ENCODE data around the gene SCYGR2. TPM values are rescaled to one million over a fixed set of nuclear protein-coding genes. Genes with fewer than 3 reads are reported as not detected.
"Not testable (repeated sequence)": the region's sequence is repeated elsewhere in the genome, so short reads cannot be mapped to it uniquely, and the experiment has no call there.

The SCYGR2 gene, protein sequence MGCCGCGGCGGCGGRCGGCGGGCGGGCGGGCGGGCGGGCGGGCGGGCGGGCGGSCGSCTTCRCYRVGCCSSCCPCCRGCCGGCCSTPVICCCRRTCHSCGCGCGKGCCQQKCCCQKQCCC
- total RNA-seq (2014; rRNA removed; shearing (Covaris generic)), result not detected in 2 replicates

GRCh38 chr2:227598835-227599503, at the start of gene SCYGR2:
SCYGR2 (plus strand) TSS chr2:227598893; CDS start chr2:227598893, 0 bp downstream.
- in situ Hi-C loops (cut with HindIII; ENCODE audit: low sequenced_read_pairs); DNase-seq (ENCODE audit: low spot score): not testable (repeated sequence)

DNA sequence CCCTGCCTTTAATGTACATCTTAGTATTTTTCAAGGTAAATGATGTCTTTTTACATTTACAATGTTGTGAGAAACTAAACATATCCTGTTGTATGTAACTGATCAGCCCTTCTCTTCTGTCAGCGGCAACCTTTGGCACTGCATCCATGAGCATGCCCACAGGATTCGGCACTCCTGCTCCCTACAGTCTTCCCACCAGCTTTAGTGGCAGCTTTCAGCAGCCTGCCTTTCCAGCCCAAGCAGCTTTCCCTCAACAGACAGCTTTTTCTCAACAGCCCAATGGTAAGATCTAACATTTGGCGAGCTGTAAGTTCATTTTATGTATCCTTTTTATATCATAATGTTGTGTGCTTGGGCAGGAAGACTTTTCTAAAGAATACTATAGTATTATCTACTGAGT, 46.9 kb upstream of the SCYGR2 start:
- no peak for DNase-seq (ENCODE audit: low spot score)
- in situ Hi-C loops (cut with HindIII; ENCODE audit: low sequenced_read_pairs), result no loop called here

DNA sequence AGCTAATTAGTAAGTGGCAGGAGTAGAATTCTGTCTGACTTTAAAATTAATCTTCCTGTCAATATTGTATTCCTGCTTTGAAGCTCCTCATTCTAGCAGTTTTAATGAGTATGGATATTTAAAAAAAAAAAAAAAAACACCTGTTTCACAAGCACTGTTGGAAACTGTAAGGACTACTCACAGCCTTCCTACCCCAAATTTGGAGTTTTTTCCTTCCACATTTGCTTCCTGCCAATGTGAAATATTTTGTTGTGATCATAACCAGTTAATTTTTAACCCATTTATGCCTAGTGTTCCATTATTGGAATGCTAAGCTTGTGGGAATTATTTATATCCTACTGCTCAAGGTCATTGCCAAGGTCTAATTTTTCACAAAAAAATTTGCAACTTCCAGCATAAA, 36.1 kb upstream of the SCYGR2 start:
- in situ Hi-C loops (cut with HindIII; ENCODE audit: low sequenced_read_pairs), result no loop called here
- no peak for DNase-seq (ENCODE audit: low spot score)

DNA sequence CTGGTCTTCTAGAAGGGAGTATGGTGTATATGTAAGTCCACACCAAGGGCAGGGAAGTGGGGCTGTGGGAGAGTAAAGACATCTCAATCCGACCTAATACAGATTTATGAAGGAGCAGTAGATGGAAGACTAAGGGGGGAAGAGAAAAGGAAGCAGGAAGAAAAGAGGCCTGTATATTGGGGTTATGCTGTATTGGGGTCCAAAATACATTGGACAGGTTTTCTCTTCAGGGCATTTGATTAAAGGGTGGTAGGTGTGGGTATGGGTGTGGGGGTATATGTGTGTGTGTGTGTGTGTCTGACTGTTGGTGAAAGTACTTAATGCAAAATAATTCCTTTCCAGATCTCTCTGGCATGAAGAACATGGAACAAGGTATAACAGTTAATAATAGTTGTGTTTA, 33.6 kb upstream of the SCYGR2 start:
- in situ Hi-C loops (cut with HindIII; ENCODE audit: low sequenced_read_pairs), result no loop called here
- no peak for DNase-seq (ENCODE audit: low spot score)

DNA sequence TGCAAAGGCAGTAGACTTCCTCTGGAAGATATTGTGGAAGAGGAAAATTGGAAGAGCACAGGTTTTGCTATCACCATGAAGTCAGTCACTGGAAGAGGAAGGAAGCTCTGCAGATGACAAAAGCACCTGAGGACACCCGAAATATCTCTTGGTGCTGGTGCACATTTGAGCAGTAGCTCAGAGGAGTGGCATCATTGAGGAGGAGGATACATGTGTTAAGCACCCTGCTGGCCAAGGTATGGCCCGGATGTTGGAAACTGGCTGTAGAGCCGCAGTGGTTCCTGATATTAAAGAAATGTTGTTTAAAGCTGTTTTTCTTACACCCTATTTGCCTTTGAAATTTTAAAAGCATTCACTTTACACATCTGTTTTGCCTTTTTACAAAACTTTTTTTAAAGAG, 32.7 kb upstream of the SCYGR2 start:
- in situ Hi-C loops (cut with HindIII; ENCODE audit: low sequenced_read_pairs), result no loop called here
- DNase-seq (ENCODE audit: low spot score), result no peak

DNA sequence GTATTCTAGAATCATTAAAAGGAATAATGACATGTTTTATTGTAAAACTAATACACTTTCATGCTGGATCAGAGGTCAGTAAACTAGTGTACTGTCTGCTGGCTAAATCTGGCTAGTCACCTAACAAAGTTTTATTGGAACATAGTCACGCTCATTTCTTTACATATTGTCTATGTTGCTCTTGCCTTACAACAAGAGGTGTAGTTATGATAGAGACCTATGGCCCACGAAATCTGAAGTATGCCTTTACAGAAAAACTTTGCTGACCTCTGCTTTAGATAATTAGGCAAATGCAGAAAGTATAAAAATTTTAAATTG, 29.9 kb upstream of the SCYGR2 start:
- in situ Hi-C loops (cut with HindIII; ENCODE audit: low sequenced_read_pairs), result no loop called here
- DNase-seq (ENCODE audit: low spot score), result no peak

DNA sequence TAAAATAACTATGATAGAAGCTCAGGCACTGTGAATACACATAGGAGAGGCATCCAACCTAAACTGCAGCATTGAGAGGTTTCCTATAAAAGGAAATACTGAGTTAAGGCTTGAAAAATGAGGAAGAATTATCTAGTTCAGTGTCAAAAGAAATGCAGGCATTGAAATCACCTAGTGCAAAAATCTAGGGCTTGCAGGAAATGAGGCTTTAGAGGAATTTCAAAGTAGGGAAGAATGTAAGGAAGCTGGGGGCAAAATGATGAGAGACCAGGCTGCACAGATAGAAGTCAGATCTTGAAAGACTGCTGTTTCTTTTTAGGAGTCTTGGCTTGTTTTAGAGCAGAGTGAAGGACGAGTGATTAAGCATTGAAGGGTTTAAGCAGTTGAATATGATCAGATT, 28.1 kb upstream of the SCYGR2 start:
- no peak for DNase-seq (ENCODE audit: low spot score)
- in situ Hi-C loops (cut with HindIII; ENCODE audit: low sequenced_read_pairs), result no loop called here

DNA sequence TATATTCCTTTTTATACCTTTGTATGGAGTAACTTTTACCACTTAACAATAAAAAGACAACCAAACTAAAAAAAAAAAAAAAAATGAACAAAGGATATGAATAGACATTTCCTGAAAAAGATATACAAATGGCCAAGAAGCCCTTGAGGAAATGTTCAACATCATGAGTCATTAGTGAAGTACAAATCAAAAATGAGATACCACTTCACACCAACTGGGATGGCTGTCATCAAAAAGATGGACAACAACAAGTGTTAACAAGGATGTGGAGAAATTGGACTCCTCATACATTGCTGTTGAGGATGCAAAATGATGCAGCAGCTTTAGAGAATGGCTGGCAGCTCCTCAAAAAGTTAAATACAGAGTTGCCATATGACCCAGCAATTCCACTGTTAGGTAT, 22.6 kb upstream of the SCYGR2 start:
- no peak for DNase-seq (ENCODE audit: low spot score)
- in situ Hi-C loops (cut with HindIII; ENCODE audit: low sequenced_read_pairs), result no loop called here

DNA sequence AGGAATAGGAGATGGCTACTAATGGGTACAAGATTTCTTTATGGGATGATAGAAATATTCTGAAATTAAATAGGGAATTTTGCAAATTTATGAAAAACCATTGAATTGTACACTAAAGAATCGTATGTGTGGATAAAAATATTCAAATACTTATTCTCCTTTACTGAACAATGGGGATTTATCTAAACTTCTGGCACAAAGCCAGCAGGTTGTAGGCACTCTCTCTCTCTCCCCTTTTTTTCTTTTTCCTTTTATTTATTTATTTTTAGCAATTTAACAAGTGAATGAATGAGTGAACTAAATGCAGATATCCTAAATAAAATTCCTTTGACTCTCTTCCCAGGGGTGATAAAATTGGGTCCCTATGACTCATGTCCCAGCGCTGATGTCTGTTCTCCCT, 21.9 kb upstream of the SCYGR2 start:
- in situ Hi-C loops (cut with HindIII; ENCODE audit: low sequenced_read_pairs), result no loop called here
- DNase-seq (ENCODE audit: low spot score), result no peak

GRCh38 chr2:227577555-227577954, 21.1 kb upstream of the SCYGR2 start:
- no peak for DNase-seq (ENCODE audit: low spot score)
- in situ Hi-C loops (cut with HindIII; ENCODE audit: low sequenced_read_pairs), result no loop called here

DNA sequence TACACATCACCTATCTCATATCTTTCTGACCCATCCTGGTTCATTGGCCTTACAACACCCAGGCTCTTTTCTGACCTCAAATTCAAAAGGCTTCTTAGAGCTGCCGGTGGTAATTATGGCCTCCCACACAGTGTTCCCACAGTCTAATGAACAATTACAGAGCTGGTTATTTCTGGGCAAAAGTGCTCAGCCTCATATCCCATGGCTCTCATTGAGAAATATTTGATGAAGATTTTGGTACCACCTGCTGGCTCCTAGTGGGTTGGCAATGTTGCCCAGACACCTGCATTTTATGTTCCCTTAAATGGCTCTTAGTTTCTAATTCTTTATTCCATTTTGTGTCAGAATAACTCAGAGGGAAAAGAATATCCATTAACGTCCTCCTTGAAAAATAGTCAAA, 20.1 kb upstream of the SCYGR2 start:
- DNase-seq (ENCODE audit: low spot score), result no peak
- in situ Hi-C loops (cut with HindIII; ENCODE audit: low sequenced_read_pairs), result no loop called here

GRCh38 chr2:227579791-227580190, 18.9 kb upstream of the SCYGR2 start:
- DNase-seq (ENCODE audit: low spot score), result no peak
- in situ Hi-C loops (cut with HindIII; ENCODE audit: low sequenced_read_pairs), result no loop called here

- in situ Hi-C loops (cut with HindIII; ENCODE audit: low sequenced_read_pairs), result no loop called here
- no peak for DNase-seq (ENCODE audit: low spot score)
Measured at GRCh38 chr2:227582369-227582768, 16.3 kb upstream of the SCYGR2 start.

DNA sequence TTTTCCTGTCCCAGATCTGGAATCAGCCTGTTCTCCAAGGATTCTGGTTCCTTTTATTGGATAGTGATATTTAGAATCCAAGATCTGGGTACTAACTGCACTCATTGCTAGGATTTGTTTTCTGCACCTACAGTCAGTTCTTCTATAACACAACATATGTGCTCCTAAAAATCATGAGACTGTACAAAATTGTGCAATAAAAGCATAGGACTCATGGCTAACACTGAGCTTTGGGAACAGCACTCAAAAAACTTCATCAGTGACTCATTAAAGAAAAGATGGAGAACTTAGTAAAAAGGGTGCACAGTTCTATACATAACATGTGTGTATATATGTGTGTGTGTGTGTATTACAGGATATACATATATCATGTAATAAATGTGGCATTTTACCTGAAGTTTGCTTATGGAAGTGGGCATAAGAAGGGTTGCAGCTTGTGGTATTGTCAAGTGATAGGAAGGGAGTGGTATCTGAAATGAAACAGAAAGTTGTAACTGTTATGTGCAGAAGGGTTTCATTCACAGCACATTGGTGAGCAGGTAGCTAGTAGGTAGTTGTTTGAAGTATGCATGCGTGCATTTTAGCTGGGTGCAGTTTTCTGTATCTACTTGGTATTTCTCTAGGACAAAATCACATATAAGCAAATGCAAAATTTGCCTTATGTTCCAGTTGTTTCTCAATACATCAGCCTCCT, 5.9 kb upstream of the SCYGR2 start:
- DNase-seq (ENCODE audit: low spot score), result no peak
- in situ Hi-C loops (cut with HindIII; ENCODE audit: low sequenced_read_pairs), result no loop called here

DNA sequence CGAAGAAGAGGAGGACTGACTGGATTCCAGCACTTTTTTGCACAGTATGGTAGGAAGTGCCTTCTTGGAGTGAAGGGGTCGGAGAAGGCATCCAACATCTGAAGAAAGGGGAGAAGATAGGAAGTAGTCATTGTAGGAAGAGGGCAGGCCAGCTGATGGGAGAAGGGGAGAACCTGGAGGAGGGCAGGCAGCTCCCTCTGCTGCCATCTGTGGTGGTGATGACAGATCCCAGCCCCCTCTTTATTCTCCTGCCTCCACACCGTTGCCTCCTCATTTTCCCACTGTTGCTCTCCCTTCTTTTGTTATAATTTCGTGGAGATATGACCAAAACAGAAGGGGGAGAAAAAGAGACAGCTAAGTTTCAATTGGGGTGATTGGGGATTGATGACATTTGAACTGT, 2.9 kb upstream of the SCYGR2 start:
- DNase-seq (ENCODE audit: low spot score), result no peak
- in situ Hi-C loops (cut with HindIII; ENCODE audit: low sequenced_read_pairs), result no loop called here

DNA sequence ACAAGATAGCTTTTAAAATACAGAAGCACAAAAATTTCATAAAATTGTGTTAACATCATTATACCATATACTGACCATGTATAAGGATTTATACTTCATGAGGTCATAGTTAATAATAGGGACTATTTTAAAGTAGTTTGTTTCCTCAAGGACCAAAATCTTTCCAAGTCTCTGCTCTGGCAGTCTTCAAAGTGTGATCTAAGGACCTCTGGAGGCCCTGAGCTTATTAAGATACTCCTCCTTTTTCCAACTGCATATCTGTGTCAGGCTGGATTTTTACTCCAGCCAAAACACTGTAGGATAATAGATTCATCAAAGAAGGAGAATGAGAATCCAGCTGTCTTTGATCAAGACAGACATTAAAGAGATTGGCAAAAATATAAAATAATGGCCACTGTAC, 1.7 kb upstream of the SCYGR2 start:
- DNase-seq (ENCODE audit: low spot score), result no peak
- in situ Hi-C loops (cut with HindIII; ENCODE audit: low sequenced_read_pairs), result no loop called here

GRCh38 chr2:227597998-227598397, 695 bp upstream of the SCYGR2 start:
- in situ Hi-C loops (cut with HindIII; ENCODE audit: low sequenced_read_pairs), result no loop called here
- DNase-seq (ENCODE audit: low spot score), result no peak

GRCh38 chr2:227602358-227602757, 3.7 kb downstream of the SCYGR2 start:
- no peak for DNase-seq (ENCODE audit: low spot score)
- in situ Hi-C loops (cut with HindIII; ENCODE audit: low sequenced_read_pairs), result no loop called here

- DNase-seq (ENCODE audit: low spot score), result no peak
- in situ Hi-C loops (cut with HindIII; ENCODE audit: low sequenced_read_pairs), result no loop called here
Measured at GRCh38 chr2:227606476-227606875, 7.8 kb downstream of the SCYGR2 start.

DNA sequence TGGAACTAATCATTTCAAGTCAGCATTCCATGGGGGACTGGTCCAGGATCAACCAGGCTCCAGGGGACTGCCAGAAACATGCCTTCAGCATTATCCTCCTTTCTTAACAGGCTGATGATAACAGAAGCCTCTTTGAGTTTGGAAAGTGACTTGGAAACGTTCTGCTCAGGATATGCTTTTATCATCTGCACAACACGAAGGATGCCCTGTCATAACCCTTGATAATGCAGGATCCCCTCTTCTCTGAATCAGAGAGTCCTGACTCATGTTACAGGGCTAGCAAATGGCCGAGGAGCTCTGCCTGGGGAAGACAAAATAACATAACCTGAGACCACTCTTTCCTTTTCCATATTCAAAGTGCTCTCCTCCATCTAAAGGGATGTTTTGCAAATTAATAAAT, 9.2 kb downstream of the SCYGR2 start:
- no peak for DNase-seq (ENCODE audit: low spot score)
- in situ Hi-C loops (cut with HindIII; ENCODE audit: low sequenced_read_pairs), result no loop called here

All from G401 (cell line).